ENCODE results near the gene DLL3. TPM values are rescaled to one million over a fixed set of nuclear protein-coding genes. Genes with fewer than 3 reads are reported as not detected.

DLL3 gene
- total and polyA plus RNA-seq, 10 of the 15 experiments (the other 5 are each of a cell fraction or from before 2014, with no cell fraction given) = 0.18 to 2.0 (median 0.95) TPM

DNA sequence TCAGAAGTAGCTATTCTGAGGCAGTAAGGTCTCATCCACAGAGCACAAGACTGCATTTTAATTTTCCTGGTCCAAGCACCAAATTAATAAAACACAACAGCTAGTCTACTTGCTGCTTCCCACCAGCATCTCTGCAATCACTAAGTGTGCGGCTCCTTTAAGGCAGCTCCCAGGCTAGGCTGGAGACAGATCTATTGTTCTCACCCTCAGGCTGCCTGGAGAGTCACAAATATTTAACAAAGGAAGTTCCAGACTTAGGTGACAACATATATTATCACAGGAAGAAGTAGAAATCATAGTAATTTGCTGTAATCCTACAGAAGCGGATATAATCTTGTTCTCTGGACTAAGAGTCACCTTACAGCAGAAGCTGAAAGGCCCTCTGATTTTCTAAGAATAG, 43.5 kb downstream of the DLL3 start (continued):
- TF ChIP-seq PAX5 (IDR thresholded peaks at IDR 0.05; ENCODE audit: borderline replicate concordance, low read depth, low read length) (no peak), IRF4 (IDR thresholded peaks at IDR 0.05; ENCODE audit: low read depth, low read length) (no peak), STAT3 (IDR thresholded peaks at IDR 0.05; ENCODE audit: low read depth, low read length) (no peak)

DNA sequence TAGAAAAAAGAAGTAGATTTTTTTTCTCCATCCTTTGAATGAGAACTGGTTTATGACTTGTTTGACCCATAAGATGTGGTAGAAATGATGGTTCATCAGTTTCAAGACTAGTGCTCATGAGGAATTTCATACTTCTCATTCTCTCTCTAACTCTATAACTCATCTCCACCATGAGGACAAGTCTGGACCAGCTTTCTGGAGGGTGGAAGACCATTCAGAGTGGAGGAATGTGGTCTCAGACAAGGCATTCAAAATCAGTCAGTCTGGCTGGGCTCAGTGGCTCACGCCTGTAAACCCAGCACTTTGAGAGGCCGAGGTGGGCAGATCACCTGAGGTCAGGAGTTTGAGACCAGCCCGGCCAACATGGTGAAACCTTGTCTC, 44.7 kb downstream of the DLL3 start:
- H3K4me1 ChIP-seq (ENCODE audit: control insufficient read depth, insufficient read depth, low read length) = peaks cover 4% of the 10 kb centered on the region
- no peaks in the 10 kb centered on the region; a peak in 1 of 4 replicates for H3K27me3 ChIP-seq (replicated peaks in 1 of 2; ENCODE audit: control insufficient read depth in 2 of 2, insufficient read depth in 2 of 2, low read length in 1 of 2)
- 48% methylated on average over 3 of the region's 3 CpGs for WGBS (ENCODE audit: insufficient coverage, insufficient replicate concordance, low lambda C conversion rate, missing lambda C conversion rate)
- ATAC-seq = no peak
- peaks cover 14% of the 10 kb centered on the region for H3K79me2 ChIP-seq (ENCODE audit: control insufficient read depth, insufficient read depth, low read length)
- intact Hi-C loops (cut with micrococcal nuclease; ENCODE audit: unreplicated experiment) (no loop called here), in situ Hi-C loops (cut with MboI) (no loop called here)
- no peak overlapping the region for H3K4me2 ChIP-seq (ENCODE audit: control insufficient read depth, insufficient read depth)
- POLR2A ChIA-PET = interaction anchor here (0.6 kb wide), 1 partner anchor 588 kb away, joined by 3 read pairs; no protein-coding TSS in a partner anchor
- no peak overlapping the region for H3K4me3 ChIP-seq
- H2AFZ ChIP-seq (ENCODE audit: control insufficient read depth, low read depth, low read length) = no peak overlapping the region
- SMC1A ChIA-PET (ENCODE audit: uncharacterized antibody, unreplicated experiment) = no interaction called here
- RAD21 ChIA-PET (ENCODE audit: unreplicated experiment) = interaction anchor here (2.1 kb wide), 1 partner anchor 130 kb away, joined by 6 read pairs; no protein-coding TSS in a partner anchor
- BruUV-seq (replicated peaks) = no TSS peak
- H4K20me1 ChIP-seq (ENCODE audit: control insufficient read depth, insufficient read depth) = no peaks in the 10 kb centered on the region
- H3K9ac ChIP-seq (ENCODE audit: control insufficient read depth, insufficient read depth, low read length) = no peak overlapping the region
- H3K36me3 ChIP-seq (ENCODE audit: control insufficient read depth in 2 of 2, insufficient read depth in 2 of 2, low read length in 1 of 2) = no peaks in the 10 kb centered on the region
- no peak for FAIRE-seq
- no peak for DNase-seq (ENCODE audit: low read depth, low spot score)
- H3K27ac ChIP-seq (ENCODE audit: control insufficient read depth, insufficient read depth) = no peak overlapping the region
- no peaks in the 10 kb centered on the region for H3K9me3 ChIP-seq (replicated peaks; ENCODE audit: control insufficient read depth, insufficient read depth, low read length)
- CTCF ChIA-PET = interaction anchor here (0.6 to 15.0 kb wide), 5 partner anchors 8 to 216 kb away, joined by 3 to 248 read pairs (median 6); no protein-coding TSS in a partner anchor
- no peak for TF ChIP-seq MYC (IDR thresholded peaks at IDR 0.05; ENCODE audit: insufficient read depth, insufficient read length, insufficient replicate concordance, low read length, severe bottlenecking)
- TF ChIP-seq POLR2AphosphoS5 (IDR thresholded peaks at IDR 0.05; ENCODE audit: low read length) = no peak
- no peak for TF ChIP-seq HDGF (IDR thresholded peaks at IDR 0.05)
- TF ChIP-seq, protein P1, sequence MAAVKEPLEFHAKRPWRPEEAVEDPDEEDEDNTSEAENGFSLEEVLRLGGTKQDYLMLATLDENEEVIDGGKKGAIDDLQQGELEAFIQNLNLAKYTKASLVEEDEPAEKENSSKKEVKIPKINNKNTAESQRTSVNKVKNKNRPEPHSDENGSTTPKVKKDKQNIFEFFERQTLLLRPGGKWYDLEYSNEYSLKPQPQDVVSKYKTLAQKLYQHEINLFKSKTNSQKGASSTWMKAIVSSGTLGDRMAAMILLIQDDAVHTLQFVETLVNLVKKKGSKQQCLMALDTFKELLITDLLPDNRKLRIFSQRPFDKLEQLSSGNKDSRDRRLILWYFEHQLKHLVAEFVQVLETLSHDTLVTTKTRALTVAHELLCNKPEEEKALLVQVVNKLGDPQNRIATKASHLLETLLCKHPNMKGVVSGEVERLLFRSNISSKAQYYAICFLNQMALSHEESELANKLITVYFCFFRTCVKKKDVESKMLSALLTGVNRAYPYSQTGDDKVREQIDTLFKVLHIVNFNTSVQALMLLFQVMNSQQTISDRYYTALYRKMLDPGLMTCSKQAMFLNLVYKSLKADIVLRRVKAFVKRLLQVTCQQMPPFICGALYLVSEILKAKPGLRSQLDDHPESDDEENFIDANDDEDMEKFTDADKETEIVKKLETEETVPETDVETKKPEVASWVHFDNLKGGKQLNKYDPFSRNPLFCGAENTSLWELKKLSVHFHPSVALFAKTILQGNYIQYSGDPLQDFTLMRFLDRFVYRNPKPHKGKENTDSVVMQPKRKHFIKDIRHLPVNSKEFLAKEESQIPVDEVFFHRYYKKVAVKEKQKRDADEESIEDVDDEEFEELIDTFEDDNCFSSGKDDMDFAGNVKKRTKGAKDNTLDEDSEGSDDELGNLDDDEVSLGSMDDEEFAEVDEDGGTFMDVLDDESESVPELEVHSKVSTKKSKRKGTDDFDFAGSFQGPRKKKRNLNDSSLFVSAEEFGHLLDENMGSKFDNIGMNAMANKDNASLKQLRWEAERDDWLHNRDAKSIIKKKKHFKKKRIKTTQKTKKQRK (IDR thresholded peaks at IDR 0.05; ENCODE audit: low read depth, low read length) = no peak
- TF ChIP-seq, protein P2, sequence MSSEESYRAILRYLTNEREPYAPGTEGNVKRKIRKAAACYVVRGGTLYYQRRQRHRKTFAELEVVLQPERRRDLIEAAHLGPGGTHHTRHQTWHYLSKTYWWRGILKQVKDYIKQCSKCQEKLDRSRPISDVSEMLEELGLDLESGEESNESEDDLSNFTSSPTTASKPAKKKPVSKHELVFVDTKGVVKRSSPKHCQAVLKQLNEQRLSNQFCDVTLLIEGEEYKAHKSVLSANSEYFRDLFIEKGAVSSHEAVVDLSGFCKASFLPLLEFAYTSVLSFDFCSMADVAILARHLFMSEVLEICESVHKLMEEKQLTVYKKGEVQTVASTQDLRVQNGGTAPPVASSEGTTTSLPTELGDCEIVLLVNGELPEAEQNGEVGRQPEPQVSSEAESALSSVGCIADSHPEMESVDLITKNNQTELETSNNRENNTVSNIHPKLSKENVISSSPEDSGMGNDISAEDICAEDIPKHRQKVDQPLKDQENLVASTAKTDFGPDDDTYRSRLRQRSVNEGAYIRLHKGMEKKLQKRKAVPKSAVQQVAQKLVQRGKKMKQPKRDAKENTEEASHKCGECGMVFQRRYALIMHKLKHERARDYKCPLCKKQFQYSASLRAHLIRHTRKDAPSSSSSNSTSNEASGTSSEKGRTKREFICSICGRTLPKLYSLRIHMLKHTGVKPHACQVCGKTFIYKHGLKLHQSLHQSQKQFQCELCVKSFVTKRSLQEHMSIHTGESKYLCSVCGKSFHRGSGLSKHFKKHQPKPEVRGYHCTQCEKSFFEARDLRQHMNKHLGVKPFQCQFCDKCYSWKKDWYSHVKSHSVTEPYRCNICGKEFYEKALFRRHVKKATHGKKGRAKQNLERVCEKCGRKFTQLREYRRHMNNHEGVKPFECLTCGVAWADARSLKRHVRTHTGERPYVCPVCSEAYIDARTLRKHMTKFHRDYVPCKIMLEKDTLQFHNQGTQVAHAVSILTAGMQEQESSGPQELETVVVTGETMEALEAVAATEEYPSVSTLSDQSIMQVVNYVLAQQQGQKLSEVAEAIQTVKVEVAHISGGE (CRISPR knock-in tag; IDR thresholded peaks at IDR 0.05) = no peak
- no peak for TF ChIP-seq SRF (IDR thresholded peaks at IDR 0.05; ENCODE audit: low read depth in 2 of 2, low read length in 2 of 2)
- no peak for TF ChIP-seq RB1 (IDR thresholded peaks at IDR 0.05; ENCODE audit: borderline replicate concordance)
- TF ChIP-seq ZNF217 (IDR thresholded peaks at IDR 0.05) = no peak
- TF ChIP-seq, protein P3, sequence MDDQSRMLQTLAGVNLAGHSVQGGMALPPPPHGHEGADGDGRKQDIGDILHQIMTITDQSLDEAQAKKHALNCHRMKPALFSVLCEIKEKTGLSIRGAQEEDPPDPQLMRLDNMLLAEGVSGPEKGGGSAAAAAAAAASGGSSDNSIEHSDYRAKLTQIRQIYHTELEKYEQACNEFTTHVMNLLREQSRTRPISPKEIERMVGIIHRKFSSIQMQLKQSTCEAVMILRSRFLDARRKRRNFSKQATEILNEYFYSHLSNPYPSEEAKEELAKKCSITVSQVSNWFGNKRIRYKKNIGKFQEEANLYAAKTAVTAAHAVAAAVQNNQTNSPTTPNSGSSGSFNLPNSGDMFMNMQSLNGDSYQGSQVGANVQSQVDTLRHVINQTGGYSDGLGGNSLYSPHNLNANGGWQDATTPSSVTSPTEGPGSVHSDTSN (IDR thresholded peaks at IDR 0.05; ENCODE audit: insufficient replicate concordance, low read depth, low read length) = no peak
- no peak for TF ChIP-seq KLF5 (IDR thresholded peaks at IDR 0.05; ENCODE audit: partially characterized antibody)
- no peak for TF ChIP-seq EP300 (IDR thresholded peaks at IDR 0.05; ENCODE audit: borderline replicate concordance in 1 of 2, control insufficient read depth in 1 of 2, low read depth in 2 of 2, low read length in 2 of 2)
